GM19324 (cell line): ENCODE results near the gene MEN1.

Experiments
- ATAC-seq: cut with Tn5 transposase; IDR thresholded peaks from one replicate; pipeline ENCODE4 v1.9.1; 2021; ENCODE audit warnings: mild to moderate bottlenecking, moderate library complexity; ENCODE audit not compliant: unreplicated experiment, low FRiP score

Gene MEN1

GRCh38 chr11:64788321-64789215 lies 21.8 kb downstream of the MEN1 start:
- no peak for ATAC-seq

GRCh38 chr11:64787526-64788320 lies 22.6 kb downstream of the MEN1 start:
- no peak for ATAC-seq

GRCh38 chr11:64786308-64786707 lies 24.0 kb downstream of the MEN1 start:
- no peak for ATAC-seq

GRCh38 chr11:64784813-64785581 lies 25.4 kb downstream of the MEN1 start:
- ATAC-seq: no peak

GRCh38 chr11:64778473-64779298 lies 31.7 kb downstream of the MEN1 start, which contains the start of gene SF1:
SF1 (minus strand) TSS chr11:64778542; CDS start chr11:64778392, 150 bp downstream.
- ATAC-seq: peak; percentile 82

- no peak for ATAC-seq
Observed at GRCh38 chr11:64778223-64778472, 32.2 kb downstream of the MEN1 start.

- ATAC-seq: peak; percentile 27
Observed at GRCh38 chr11:64777449-64778222, 32.7 kb downstream of the MEN1 start.

GRCh38 chr11:64776875-64777274 lies 33.5 kb downstream of the MEN1 start:
- no peak for ATAC-seq

GRCh38 chr11:64776425-64776824 lies 33.9 kb downstream of the MEN1 start:
- no peak for ATAC-seq

GRCh38 chr11:64774144-64774543 lies 36.2 kb downstream of the MEN1 start:
- no peak for ATAC-seq

GRCh38 chr11:64772303-64773018 lies 37.9 kb downstream of the MEN1 start:
- ATAC-seq: no peak

GRCh38 chr11:64771861-64772260 lies 38.5 kb downstream of the MEN1 start:
- no peak for ATAC-seq

GRCh38 chr11:64770120-64770519 lies 40.2 kb downstream of the MEN1 start:
- no peak for ATAC-seq

GRCh38 chr11:64769283-64769682 lies 41.1 kb downstream of the MEN1 start:
- ATAC-seq: no peak

GRCh38 chr11:64768300-64768694 lies 42.1 kb downstream of the MEN1 start:
- ATAC-seq: no peak

GRCh38 chr11:64767344-64768299 lies 42.7 kb downstream of the MEN1 start:
- no peak for ATAC-seq

- no peak for ATAC-seq
Observed at GRCh38 chr11:64766881-64767280, 43.5 kb downstream of the MEN1 start.
